ENCODE results near the gene SERBP1.
"Not testable (repeated sequence)": the region's sequence is repeated elsewhere in the genome, so short reads cannot be mapped to it uniquely, and the experiment has no call there.

Gene SERBP1

DNA sequence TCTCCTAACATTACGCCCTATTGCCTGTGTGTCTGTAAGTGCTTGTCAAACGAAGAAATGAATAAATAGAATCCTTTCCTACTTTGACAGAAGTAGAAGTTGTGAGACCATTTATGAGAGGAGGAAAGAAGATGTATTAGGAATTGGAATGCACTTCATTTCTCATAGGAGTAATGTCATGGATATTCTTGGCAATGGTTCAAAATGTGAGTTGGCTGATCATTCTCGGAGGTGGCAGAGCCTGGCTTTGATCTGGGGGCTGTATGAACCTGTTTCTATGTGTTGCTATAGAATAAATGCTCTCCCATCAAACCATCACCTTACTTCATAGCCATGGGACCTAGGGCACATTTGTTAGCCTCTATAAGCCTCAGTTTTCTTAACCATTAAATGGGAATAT is 10.1 kb upstream of the SERBP1 start:
- DNase-seq (ENCODE audit: low read depth): no peak

DNA sequence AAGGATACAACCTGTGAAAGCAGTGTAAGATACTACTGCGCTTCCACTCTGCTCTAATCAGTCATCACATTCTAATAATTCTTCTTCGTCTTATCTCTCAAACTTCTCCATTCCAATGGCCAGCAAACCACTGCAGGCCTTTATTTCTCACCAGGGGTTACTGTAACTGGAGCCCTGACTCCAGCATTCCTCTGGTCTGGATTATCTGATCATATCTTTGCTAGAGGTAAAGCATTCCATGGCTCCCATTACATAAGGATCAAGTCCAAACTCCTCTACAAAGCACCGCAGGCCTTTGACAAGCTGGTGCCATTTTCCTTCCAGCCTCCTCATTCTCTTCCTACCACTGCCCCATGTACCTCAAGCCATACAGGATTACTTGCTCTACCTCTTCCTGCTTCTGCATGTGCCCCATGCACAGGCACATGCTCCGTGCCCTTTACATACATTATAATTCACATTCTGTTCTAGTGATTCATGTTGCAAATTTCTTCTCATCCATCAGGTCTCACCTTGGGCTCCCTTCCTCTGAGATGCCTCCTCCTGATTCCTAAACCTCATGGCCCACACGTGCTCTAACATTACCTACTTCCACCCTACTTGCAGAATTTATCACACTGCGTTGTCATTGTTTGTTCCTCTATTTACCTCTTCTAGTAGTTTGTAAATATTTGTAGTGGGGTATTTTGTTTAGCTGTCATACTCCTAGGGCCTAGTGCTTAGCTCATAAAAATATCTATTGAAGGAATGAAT is 9.3 kb upstream of the SERBP1 start:
- DNase-seq (ENCODE audit: low read depth): no peak

DNA sequence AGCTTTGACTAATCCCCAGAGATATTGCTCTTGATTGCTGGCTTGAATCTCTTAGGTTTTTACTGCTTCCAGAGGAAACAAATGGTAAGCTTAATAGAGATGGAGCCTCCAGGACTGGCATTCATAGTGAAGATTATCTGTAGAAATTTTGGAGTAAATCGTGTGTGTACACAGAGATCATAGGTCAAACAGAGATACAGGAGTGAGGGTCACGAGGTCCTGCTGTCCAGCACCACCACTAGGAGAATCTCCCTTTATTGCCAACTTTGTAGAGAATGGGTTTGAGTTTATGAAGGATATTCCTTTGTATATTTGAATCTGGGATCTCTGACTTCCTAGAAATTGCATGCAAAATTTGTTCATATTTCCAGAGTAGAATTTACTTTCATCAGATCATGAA is 7.8 kb upstream of the SERBP1 start:
- DNase-seq (ENCODE audit: low read depth): no peak

DNA sequence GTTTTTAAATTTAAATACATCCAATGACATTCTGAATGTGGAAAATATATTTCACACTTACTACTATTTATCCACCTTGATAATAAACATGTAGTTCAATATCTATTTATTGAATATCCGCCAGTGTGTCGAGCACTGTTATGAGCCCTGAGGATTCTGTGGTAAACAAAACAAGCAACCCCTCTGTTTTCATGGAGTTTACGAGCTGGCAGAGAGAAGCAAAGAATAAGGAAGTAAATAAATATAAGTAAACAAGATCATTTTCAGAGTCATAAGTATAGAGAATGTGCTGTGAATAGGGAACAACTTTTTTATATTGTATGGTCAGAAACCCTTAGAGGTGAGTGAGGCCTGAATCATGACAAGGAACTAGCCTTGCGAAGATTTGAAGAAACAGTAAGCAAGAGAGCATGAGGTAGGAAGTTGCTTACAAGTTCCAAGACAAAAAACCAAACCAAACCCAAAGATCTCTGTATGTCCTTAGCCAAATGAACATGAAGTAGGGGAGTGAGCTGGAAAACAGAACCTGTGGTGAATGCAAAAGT is 6.4 kb upstream of the SERBP1 start:
- no peak for DNase-seq (ENCODE audit: low read depth)

DNA sequence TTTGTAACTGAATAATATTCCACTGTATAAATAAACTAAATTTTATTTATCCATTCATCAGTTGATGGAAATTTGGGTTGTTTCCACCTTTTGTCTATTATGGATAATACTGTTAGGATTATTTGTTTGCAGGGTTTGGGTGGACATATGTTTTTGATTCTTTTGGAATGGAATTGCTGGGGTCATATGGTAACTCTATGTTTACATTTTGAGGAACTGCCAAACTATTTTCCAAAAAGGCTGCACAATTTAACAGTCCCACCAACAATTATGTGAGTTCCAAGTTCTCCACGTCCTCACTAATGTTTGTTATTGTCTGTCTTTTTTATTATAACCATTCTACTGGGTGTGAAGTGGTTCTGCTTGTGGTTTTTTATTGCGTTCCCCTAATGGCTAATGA is 4.3 kb upstream of the SERBP1 start:
- DNase-seq (ENCODE audit: low read depth): no peak

DNA sequence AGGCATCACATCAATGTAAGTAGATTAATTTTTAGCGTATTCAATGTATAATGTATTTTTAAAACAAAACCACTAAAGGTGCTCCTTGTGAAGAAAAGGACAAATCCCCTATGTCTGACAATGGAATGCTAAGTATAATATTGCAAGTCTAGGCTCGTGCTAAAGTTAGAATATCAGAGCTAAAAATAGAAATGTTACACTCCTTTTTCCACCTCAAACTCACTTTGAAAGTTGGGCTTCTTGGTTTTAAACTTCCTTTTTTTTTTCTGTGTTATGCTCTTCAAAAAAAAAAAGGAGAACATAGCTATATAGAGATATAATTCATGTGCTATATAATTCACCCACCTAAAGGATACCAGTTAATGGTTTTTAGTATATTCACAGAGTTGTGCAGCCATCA is 3.6 kb upstream of the SERBP1 start:
- DNase-seq (ENCODE audit: low read depth): no peak

DNA sequence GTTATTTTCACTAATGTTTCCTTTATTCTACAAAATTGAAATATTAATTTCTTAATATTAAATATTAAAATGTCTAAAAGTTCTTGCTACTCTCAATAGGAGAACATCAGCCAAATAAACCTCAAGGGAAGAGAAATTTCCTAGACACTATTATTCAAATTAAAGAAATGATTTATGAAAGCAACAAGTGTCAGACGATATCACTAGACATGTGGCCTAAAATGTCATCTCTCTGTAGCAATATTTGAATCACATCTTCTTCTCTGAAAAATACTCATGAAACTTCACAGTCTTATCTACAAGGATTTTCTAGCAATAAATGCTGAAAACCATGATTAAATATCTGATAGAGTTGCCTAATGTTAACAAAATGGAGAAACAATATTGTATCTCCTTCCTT is 2.5 kb upstream of the SERBP1 start:
- no peak for DNase-seq (ENCODE audit: low read depth)

DNA sequence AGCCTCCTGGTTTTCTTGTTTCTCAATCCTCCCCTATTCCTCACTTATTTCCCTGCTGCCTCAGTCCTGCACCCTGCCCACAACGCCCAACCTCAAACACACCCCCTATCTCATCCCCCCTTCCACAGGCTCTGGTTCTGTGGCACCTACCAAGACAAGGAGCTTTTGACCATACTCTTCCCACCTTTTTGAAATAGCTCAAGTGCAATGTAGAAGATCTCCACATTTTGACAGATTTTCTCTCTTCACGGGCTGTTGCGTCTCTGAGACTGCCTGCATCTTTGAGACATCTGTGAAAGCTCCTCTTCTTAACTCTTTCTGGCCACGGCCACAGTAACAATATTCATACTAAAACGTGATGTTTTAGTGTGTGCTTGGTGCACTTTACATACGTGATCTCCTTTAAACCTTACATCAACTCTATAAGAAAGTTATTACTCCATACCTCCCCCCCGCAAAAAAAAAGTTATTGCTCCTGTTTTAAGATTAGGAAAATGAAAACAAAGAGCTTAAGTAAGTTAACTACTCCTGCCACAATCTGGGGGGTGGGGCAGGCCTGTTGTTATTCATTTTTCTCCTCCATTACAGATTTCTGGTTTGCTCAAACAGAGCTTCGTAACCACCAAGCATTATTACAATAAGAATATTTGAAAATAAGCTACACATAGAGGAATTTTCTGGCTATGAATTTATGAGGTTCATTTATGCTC is 1.8 kb upstream of the SERBP1 start:
- DNase-seq (ENCODE audit: low read depth): no peak

DNA sequence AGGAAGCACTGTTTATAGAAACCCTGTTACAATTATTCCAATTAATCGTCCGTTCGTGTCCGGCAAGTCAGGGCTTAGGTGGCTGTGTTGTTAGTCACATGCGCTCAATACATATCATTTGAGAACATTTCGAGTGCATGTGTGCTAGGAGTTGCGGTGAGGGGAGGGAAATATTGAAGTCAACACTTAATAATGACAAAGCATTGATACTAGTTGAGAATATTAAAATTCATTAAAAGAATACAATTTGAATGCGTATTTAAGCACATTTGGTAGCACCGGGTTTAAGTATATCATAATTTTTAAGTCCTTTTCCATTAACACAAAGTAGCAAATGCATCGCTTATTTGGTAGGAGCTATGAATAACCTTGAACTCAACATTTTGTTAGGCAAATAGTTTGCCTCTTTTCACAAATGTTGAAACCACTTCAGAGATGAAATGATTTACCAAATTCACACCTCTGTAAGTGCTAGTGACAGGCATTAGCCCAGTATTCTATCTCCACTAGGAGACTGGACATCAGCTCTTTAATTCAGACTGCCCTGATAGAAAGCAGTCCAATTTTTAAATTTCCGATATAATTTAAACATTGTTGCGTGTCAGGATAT is 1.1 kb upstream of the SERBP1 start:
- no peak for DNase-seq (ENCODE audit: low read depth)

DNA sequence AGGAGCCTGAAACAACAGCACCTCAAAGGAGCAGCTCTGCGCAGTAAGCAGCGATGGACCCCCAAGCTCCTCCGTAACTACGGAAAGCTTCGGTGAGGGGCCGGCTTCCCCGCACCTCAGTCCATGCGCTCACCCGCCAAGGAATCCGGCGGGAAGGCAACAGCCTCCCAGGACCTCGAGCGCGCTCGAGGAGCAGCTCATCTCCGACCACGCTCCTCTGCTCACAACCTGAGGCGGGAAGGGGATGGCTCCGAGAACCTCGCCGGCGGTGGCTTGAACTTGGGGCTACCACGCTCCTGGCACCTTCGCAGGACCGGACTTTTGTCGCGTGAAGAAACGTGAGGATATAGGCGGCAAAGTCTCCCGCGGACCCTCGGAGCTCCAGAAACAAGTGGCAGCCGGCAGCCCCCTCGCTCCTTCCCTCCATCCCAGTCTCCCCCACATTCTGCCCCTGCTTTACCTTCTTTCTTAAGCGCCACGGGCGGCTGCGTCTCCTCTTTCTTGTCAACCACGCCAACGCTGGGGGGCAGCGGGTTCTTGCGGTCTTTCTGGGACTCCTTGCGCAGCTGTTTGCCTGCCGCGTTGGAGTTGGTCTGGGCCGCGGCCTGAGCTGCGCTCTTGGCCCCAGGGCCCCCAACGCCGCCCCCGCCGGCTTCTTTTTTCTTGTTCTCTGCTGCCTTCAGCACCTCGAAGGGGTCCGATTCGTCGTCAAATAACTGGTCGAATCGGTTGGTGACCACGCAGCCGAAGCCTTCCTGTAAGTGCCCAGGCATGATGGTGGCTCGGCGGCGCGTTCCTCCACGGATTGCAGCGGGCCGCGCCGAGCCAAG is 459 bp downstream of the SERBP1 start:
- DNase-seq (ENCODE audit: low read depth): no peak

DNA sequence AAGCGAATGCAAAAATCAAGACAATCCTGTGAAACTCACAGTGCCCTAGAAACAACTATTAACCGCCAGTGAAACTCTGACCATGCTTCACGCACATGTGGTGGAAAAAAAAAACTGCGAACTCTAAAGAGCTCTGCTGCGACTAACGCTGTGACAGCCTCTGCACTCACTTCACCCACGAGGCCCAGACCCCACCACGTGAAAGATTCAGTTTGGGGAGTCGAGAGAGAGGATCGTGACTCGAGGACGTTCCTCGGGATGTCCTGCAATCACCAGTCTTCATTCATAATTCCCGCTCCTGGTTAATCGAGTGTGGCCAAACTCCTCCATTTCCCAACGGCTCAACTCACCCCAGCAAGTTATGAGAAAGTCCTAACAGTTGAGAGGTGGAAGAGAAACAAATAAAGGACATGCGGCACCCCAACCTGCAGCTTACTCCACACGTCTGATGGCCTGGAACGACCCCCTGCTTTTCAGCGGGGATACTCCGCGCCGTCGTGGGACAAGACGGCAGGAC is 1.1 kb downstream of the SERBP1 start:
- DNase-seq (ENCODE audit: low read depth): no peak

DNA sequence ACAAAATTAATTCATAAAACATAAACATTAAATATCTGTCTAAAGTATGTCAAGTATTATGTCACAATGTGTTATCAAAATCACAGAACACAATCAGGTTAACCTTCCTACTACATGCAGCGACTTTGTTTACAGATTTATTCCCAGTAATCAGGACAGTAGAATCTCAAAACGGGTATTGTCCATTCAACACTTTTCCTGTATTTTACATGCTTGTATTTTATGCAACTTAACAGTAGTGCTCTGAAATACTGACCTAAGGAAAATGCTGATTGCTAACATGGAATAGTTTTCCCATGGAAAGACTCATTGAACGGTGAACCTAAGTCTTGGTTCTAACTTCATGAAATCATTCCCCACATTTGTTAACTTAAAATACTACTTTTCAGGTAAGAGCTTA is 2.3 kb downstream of the SERBP1 start:
- DNase-seq (ENCODE audit: low read depth): no peak

DNA sequence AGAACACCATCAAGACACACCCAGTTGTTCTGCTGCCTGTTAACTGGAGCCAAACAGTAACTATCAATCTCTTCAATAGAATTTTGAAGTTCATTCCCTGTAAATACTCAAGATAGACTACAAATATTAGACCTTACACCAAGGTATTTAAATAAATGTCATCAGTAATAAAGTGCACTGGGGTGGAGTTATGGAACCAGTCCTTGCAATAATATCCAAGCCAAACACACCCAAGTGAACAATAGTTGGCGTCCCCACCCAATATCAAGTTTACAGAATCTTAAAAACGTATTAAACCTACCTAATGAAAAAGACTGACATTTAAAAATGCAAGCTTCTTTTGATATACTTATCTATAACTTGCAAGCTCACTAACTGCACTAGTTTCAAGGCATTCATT is 2.7 kb downstream of the SERBP1 start:
- no peak for DNase-seq (ENCODE audit: low read depth)

DNA sequence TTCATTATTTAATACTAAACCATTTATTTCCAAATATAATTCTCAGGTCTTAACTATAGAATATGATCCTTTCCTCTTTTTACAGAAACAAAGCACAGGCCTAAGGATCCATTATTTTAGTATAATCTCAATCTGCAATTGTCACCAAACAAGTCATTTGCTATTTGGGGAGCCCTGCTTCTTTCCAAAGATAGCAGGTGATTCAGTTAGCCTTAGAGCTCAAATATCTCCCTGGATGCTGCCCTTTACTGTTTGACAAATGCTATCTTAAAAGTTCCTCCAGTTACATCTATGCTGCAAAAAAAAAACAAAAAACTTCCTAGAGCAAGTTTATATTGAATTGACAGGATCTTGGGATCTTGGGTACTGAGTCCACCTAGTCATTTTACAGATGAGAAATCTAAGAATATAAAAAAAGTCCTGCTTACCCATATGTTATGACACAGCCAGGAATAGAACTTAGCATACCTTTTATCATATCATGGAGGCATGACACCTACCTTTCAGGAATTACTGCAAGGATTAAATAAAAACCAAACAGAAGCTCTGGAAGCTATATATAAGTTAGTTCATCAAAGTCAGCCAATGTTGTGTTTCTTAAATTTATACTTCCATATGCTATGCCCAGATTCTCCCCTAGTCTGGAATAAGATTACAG is 9.2 kb downstream of the SERBP1 start:
- DNase-seq (ENCODE audit: low read depth): no peak

DNA sequence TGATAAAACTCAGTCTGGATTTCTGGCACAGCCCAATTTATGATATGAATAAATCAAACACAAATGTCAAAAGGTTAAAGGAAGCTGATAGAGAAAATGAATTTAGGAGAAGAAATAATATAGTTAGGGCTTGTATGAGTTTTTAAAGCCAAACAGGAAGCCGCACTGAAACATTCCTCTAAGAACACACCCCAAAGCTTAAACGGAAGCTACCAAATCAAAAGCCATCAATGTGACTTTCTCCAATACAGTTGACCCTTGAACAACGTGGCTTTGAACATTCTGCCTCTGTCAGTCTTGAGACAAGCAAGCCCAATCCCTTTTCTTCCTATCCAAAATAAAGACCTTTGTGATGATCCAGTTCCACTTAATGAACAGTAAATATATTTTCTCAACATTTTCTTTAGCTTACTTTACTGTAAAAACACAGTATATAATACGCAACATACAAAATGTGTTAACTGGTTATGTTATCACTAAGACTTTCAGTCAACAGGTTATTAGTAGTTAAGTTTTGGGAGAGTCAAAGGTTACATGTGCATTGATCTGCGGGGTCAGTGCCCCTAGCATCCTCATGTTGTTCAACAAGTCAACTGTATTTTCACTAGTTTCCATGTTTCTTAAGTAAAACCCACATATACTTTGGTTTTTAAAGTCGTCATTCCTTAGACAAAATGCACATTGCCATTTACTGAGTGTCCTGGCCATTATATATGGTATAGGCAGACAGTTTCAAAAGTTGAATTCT is 11.2 kb downstream of the SERBP1 start:
- no peak for DNase-seq (ENCODE audit: low read depth)

DNA sequence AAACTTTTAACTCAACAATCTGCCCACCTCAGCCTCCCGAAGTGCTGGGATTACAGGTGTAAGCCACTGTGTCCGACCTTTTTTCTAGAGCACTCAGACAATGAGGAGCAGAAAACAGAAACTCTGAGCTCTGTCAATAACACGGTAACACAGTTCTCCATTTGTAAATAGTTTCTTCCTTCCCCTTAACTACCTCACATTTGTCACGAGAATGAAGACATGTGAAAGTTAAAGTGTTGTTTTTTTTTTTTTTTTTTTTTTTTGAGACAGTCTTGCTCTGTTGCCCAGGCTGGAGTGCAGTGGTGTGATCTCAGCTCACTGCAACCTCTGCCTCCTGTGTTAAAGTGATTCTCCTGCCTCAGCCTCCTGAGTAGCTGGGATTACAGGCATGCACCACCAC is 12.5 kb downstream of the SERBP1 start:
- DNase-seq (ENCODE audit: low read depth): not testable (repeated sequence)

DNA sequence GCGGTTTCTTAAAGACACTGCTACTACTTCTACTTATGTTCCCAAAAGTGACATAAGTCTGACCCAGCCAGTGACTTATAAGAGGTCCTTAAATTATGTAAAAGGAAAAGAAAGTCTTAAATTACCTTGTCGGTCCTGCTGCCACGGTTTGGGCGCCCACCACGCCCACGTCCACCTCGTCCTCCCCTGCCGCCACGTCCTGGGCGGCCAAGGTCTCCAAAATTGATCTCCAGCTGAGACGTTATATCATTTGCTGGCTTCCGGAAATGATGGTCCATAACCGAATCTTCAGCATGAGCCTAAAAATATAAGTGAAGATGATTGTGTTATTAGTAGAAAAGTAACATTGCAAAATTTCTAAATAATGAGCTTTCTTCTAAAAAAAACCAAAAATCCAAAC is 15.2 kb downstream of the SERBP1 start:
- DNase-seq (ENCODE audit: low read depth): no peak

DNA sequence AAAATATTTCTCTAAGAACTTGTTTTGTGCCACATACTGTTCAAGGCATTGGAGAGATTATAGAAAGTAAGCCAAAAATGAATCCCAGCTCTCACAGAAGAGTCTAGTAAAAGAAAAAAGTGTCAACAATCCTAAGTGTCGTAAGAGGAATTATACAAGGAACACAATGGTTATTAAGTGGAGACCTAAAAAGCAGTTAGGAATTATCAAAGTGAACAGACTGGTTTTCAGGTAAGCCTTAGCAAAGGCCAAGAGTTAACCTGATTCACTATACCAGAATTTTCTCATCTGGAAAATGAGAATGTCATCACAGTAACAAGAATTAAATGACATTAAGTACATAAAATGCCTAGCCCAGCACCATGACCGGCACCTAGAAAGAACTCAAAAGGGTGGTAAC is 15.6 kb downstream of the SERBP1 start:
- DNase-seq (ENCODE audit: low read depth): no peak

DNA sequence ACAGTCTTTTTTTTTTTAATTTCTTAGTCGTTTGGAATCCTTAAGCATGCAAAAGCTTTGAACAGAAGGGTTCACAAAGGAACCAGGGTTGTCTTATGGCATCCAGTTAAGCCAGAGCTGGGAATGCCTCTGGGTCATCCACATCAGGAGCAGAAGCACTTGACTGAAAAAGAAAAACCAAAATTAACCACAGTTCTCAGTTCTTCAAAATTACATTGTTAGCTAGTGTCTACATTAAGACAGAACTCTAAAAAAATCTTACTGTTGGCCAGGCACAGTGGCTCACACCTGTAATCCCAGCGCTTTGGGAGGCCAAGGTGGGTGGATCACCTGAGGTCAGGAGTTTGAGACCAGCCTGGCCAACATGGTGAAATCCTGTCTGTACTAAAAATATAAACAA is 17.1 kb downstream of the SERBP1 start:
- DNase-seq (ENCODE audit: low read depth): not testable (repeated sequence)

DNA sequence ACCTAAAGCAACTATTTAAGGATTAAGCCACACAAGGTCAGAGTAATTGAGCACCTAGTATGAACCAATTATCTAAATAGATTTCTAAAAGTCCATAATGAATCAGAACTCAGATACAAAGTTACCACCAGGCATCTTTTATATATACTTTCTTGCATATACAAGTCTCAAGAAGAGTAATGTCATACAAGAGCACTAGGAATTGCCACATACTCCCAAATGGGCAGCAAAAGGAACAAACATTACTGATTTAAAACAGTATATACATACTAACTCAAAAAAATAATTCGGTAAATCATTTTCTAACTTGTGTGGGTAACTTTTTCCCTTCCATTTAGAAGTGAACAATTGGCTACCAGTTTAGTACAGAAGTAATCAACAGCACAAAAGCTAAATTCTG is 22.1 kb downstream of the SERBP1 start:
- DNase-seq (ENCODE audit: low read depth): no peak

DNA sequence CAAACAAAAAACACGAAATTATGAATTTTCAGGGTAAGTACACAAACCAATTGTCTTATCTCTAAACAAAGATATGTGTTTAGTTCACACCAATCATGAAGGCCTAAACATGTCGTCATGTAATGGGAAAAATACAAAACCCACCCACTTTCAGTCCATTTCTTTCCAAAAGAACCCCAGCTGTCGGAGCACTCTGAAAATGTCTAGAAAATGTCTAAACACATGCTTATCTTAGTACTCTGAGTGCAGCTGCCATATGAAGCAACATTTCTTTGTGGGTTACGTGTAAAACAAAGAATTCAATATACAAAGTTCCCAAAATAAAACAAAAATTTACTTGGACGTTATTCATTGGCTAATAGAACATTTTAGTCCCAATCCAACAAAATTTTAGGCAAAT is 22.7 kb downstream of the SERBP1 start:
- no peak for DNase-seq (ENCODE audit: low read depth)

Data from HS-5 (cell line).